GM03348 (cell line): ENCODE data around the gene GTF3C6.
"Not testable (repeated sequence)": the region's sequence is repeated elsewhere in the genome, so short reads cannot be mapped to it uniquely, and the experiment has no call there.

Source experiments
- DNase-seq: peaks from one replicate; pipeline ENCODE4 v3.0.0; 2012; ENCODE audit warnings: low spot score

Gene GTF3C6

DNA sequence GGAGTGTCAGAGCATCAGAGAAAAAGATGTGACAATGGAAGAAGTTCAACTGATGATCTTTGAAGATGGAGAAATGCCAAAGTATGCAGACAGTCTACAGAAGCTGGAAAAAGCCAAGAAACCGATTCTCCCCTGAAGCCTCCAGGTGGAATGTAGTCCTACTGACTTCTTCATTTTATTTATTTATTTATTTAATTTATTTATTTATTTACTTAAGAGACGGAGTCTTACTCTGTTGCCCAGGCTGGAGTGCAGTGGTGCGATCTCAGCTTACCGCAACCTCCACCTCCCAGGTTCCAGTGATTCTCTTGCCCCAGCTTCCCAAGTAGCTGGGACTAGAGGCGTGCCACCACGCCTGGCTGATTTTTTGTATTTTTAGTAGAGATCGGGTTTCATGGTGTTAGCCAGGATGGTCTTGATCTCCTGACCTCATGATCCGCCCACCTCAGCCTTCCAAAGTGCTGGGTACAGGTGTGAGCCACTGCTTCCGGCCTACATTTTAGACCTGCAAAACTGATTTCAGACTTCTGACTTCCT, 21.1 kb downstream of the GTF3C6 start:
- DNase-seq = no peak

DNA sequence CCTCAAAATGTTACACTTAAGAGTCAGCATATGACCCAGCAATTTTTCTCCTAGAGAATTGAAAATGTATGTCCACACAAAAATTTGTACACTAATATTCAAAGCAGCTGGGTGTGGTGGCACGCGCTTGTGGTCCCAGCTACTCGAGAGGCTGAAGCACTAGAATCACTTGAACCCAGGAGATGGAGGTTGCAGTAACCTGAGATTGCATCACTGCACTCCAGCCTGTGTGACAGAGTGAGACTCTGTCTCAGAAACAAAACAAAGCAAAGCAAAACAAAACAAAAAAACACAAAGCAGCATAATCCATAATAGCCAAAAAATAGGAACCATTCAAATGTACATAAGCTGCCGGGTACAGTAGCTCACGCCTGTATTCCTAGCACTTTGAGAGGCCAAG, 21.7 kb downstream of the GTF3C6 start:
- DNase-seq = no peak

DNA sequence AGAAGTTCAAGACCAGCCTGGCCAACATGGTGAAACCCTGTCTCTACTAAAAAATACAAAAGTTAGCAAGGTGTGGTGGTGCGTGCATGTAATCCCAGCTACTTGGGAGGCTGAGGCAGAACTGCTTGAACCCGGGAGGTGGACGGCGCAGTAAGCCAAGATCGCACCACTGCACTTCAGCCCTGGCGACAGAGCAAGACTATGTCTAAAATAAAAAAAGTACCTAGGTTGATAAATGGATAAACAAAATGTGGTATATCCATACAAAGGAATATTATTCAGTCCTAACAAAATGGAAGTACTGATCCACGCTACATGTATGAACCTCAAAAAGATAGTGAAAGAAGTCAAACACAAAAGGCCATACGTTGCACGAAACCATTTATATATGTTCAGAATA, 22.1 kb downstream of the GTF3C6 start:
- DNase-seq = no peak

DNA sequence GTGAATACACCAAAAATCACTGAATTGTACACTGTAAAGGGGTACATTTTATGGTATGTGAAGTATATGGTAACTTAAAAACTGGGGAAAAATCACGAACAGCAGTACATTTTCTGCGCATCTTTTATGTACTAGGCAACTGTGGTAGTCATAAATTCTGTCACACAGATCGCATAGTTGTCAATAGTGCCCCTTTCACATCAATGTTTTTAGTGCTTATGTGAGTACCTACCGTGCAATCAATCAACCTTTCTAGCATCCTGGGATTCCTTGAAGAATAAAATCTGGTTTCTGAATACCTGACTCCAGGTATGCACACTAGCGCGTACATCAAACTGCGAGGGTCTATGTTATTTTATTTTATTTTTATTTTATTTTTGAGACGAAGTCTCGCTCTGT, 22.7 kb downstream of the GTF3C6 start:
- no peak for DNase-seq

DNA sequence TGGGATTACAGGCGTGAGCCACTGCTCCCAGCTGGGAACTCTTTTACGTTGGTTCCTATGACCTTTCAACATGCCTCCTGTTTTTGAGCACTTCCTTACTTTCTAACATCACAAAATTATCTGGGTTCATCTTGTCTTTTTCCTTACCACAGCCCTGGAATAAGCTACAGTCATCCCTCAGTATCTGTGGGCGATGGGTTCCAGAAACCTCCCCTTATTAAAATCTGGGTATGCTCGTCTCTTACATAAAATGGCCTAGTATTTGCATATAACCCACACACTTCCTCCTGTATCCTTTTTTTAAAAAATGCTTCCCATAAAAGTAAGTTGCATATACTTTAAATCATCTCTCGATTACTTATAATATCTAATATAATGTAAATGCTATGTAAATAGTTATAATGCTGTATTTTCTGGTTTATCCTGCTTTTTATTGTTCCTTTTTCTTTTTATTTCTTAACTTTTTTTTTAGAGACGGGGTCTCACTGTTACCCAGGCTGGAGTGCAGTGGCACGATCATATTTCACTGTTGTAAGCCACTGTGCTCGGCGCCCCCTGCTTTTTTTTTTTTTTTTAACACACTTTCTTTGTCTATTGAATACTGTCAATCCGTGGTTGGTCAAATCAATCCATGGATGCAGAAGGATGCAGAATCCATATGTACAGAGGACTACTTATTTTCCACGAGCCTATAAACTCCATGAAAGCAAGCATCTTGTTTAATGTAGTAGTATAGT, 32.5 kb downstream of the GTF3C6 start:
- no peak for DNase-seq

DNA sequence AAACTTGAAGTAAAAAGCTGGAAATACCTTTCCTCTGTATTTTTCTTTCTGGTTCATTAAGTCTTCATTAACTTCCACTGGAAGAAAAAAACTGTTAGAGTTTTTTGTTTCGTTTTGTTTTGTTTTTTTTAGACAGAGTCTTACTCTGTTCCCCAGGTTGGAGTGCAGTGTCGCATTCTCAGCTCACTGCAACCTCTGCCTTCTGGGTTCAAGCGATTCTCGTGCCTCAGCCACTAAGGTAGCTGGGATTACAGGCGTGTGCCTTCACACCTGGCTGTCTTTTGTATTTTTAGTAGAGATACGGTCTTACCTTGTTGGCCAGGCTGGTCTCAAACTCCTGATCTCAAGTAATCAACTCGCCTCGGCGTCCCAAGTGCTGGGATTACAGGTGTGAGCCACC, 38.2 kb downstream of the GTF3C6 start:
- DNase-seq = no peak

DNA sequence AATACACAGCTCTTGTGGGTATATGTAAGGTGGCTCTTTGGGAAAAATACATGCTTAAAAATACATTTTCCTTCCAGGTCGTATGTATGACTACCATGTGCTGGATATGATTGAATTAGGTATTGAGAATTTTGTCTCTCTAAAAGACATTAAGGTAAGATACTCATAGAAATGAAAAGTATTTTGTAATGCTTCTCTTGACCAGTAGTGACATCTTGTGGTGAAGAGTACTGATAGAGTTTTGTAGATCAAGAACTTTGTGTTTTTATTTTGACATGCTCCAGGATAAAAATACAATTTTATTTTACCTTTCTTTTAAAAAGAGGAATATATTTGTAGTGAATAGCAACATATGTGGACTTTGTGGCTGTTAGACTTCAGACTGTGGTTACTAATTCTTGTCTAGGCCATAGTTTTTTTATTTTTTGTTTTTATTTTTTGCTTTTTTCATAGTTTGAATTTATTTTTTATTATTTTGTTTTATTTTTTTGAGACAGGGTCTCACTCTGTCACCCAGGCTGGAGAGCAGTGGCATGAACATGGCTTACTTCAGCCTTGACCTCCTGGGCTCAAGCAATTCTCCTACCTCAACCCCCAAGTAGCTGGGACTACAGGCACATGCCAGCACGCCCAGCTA, 41.2 kb downstream of the GTF3C6 start:
- DNase-seq = peak; percentile 39

DNA sequence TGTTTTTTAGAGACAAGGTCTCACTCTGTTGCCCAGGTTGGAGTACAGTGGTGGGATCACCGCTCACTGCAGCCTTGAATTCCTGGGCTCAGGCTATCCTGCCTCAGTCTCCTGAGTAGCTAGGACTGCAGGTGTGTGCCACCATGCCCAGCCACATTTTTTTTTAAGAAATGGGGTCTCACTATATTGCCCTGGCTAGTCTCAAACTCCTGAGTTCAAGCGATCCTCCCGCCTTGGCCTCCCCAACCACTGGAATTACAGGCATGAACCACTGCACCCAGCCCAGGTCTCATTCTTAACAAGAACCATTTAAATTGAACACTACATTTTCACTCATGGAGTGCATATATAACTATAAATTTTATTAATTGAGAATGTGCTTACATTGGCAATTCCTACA, 43.8 kb downstream of the GTF3C6 start:
- DNase-seq = no peak

DNA sequence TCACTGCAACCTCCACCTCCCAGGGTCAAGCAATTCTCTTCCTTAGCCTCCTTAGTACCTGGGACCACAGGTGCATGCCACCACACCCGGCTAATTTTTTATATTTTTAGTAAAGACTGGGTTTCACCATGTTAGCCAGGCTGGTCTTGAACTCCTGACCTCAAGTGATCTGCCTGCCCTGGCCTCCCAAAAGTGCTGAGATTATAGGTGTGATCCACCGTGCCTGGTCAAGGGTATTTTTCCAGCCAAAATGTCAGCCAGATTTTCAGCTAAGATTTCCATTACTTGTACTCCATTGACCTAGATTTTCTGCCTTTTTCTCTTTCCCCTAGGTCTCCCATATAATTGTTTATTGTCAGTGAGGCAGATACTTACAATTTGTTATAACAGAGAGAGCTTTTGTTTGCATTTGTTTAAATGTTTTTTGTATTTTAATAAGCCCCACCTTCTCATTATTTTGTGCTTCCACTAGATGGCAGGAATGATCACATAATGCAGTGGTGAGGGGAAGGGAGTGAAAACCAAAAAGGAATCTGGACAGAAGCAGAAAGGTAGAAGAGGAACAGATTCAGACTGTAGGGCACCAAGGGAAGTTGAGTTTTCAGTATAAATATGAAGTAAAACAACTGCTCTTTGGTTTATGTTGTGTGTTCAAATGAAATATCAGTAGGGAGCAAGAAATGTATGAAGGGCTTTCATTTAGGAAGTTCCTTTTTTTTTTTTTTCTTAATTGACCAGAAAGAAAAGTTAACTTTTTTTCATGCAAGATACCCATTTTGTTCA, 53.0 kb downstream of the GTF3C6 start:
- DNase-seq = peak; percentile 78

DNA sequence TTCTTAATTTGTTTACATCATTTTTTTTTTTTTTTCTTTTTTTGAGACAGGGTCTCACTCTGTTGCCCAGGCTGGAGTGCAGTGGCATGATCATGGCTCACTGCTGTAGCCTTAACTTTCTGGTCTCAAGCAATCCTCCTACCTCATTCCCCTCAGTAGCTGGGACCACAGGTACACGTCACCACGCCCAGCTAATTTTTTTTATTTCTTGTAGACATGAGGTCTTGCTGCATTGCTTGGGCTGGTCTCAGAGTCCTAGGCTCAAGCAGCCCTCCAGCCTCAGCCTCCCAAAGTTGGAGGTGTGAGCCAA, 53.6 kb downstream of the GTF3C6 start:
- DNase-seq = no peak

DNA sequence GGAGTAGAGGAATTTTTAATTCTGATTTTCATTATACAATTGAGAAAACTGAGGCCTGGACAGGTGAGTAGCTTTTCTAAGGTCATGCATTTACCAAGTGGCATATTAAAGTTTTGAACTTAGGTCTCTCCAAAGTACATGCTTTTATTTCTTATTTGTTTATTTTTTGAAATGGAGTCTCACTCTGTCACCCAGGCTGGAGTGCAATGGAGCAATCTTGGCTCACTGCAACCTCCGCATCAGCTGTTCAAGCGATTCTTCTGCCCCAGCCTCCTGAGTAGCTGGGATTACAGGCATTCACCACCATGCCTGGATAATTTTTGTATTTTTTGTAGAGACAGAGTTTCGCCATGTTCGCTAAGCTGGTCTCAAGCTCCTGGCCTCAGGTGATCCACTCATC, 54.0 kb downstream of the GTF3C6 start:
- DNase-seq = not testable (repeated sequence)

DNA sequence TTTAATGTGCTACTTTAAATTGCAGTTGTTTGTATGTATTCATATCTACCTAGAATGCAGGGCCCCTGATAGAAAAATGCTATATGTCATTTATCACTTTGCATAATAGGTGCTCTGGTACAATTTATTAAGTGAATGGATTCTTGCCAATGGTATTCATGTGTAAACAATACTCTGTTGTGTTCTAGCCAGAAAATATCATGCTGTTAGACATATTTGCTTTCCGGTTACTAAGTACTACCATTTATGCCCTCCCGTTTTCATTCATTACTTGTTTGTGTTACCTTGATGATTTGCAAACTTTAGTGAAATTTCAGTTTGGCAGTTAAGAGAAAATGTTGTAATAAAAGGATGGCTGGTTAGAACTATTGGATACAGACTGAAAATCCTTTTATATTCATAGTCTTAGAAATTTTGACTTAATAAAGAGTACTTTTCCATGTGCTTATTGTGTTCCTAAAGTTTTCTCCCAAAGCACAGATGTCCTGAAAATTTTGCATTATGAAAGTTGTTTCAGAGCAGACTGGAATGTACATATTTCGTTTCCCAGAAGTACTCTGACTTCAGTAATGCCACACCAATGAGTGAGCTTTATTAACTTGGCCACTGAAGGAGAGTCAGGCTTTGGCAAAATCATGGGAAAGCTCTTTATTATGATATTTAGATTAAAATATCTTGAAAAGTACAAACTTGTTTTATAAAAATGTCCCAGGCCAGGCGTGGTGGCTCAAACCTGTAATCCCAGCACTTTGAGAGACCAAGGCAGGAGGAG, 54.8 kb downstream of the GTF3C6 start:
- no peak for DNase-seq

DNA sequence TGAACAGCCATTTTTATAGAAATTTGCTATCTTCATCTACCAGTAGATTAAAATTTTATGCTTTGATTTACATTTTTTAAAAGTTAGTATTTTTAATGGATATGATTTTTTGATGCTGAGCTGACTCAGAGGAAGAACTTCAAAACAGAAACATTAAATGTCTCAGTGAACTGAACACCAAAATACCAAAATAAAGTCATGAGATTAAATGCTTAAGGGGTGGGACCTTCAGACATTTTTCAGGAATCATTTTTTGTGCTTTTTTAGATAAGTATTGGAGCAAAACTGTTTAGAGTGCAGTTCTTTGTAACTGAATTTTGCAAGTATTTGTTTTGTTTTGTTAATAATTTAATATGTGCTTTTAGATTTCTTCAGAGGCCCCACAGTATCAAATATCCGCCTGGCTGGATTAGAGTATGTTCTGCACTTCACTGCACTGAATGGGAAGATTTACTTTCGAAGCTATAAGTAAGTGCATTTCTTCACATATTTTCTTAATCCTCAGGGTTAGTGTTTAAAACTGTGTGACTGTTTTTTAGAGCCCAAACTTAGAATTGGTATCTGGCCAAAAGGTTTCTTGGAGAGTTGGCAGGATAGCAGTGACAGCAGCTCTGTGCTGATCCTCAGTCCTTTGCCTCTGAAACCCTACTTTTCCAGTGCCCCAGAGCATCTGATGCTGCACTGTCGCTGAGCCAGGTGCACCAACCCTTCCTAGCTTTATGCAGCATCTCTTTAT, 57.1 kb downstream of the GTF3C6 start:
- DNase-seq = no peak

DNA sequence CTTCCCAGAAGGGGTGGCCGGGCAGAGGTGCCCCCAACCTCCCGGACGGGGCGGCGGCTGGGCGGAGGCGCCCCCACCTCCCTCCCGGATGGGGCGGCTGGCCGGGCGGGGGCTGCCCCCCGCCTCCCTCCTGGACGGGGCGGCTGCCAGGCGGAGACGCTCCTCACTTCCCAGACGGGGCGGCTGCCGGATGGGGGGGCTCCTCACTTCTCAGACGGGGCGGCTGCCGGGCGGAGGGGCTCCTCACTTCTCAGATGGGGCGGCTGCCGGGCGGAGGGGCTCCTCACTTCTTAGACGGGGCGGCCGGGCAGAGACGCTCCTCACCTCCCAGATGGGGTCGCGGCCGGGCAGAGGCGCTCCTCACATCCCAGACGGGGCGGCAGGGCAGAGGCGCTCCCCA, 58.7 kb downstream of the GTF3C6 start:
- DNase-seq = not testable (repeated sequence)
